ENCODE data around the gene ANXA4.

Gene ANXA4

DNA sequence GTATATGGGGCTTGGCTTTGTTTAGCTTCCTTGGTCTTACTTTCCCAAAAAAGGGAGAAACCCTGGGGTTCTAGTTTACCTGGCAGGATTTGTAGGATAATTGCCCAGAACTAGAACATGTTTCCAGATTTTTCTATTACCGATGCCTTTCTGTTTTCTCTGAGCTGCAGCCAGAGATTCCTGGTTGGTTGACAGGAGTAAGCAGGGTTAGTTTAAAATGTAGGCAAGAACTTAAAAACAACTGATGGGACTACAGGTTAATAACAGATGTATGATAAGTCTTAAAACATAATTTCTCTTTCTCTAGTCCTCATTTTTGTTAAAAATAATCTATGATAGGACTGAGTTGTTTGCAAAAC lies 48.6 kb downstream of the ANXA4 start:
- in situ Hi-C loops (cut with HindIII; ENCODE audit: low sequenced_read_pairs): no loop called here
- no peak overlapping the region for H3K4me3 ChIP-seq (ENCODE audit: low read depth, low read length)
- TF ChIP-seq, protein P1, sequence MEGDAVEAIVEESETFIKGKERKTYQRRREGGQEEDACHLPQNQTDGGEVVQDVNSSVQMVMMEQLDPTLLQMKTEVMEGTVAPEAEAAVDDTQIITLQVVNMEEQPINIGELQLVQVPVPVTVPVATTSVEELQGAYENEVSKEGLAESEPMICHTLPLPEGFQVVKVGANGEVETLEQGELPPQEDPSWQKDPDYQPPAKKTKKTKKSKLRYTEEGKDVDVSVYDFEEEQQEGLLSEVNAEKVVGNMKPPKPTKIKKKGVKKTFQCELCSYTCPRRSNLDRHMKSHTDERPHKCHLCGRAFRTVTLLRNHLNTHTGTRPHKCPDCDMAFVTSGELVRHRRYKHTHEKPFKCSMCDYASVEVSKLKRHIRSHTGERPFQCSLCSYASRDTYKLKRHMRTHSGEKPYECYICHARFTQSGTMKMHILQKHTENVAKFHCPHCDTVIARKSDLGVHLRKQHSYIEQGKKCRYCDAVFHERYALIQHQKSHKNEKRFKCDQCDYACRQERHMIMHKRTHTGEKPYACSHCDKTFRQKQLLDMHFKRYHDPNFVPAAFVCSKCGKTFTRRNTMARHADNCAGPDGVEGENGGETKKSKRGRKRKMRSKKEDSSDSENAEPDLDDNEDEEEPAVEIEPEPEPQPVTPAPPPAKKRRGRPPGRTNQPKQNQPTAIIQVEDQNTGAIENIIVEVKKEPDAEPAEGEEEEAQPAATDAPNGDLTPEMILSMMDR (IDR thresholded peaks at IDR 0.05; ENCODE audit: low read depth, low read length, missing control alignments): no peak
- DNase-seq (ENCODE audit: low read depth): no peak

DNA sequence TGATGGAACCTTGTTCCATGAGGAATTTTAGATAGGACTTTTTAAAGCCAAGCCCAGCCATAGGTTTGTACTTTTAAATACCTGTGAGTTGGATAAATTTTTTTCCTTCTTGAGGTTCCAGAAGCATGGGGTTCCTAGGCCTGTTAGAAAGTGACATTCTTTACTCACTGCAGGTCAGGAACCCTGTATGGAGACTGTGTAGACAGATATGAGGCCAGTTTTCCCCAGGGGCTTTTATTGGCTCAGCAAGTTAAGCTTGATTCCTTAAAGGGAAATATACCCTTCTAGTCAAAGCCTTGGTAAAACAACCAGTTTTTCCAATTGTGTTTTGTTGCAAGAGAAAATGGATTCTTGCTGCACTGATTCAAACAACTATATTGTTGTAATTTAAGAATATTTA lies 49.1 kb downstream of the ANXA4 start:
- no peak for DNase-seq (ENCODE audit: low read depth)
- H3K4me3 ChIP-seq (ENCODE audit: low read depth, low read length): no peak overlapping the region
- in situ Hi-C loops (cut with HindIII; ENCODE audit: low sequenced_read_pairs): no loop called here
- TF ChIP-seq, protein P1 (IDR thresholded peaks at IDR 0.05; ENCODE audit: low read depth, low read length, missing control alignments): no peak

DNA sequence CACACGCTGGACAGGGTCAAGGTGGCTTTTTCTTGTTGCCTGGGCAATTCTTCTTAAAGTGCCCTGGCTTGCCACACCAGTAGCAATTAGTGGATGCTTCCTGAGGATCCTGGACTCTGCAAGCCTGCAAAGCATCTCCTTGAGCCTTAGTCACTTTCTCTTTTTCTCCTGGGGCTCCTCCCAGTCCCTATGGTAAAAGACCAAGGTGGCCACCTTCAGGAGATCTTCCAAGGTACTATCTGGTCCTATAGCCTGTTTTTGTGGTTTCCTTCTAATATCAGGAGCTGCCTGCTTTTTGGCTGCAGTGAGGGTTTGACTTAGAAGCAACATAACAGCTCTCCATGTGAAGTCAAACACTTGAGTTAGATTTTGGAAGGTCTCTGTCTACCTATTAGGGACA lies 54.2 kb downstream of the ANXA4 start:
- TF ChIP-seq, protein P1 (IDR thresholded peaks at IDR 0.05; ENCODE audit: low read depth, low read length, missing control alignments): no peak
- in situ Hi-C loops (cut with HindIII; ENCODE audit: low sequenced_read_pairs): no loop called here
- H3K4me3 ChIP-seq (ENCODE audit: low read depth, low read length): no peak overlapping the region
- DNase-seq (ENCODE audit: low read depth): no peak

DNA sequence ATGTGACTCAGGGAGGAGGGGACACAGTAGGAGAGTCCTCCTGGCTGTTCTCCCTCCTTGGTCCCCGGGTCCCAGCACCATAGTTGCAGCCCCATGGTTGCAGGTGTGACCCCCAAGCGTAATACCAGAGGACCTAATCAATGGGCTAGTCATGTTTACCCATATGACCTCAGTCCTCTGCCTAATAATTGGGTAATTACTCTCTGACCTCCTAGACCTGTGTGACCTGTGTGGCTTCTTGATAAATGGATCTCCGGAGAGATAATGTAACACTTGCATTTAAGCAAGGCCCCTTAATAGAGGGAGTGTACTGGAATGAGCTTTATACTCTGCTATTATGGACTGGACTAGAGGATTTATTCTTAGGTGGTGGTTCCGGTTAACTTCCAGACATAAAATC lies 55.3 kb downstream of the ANXA4 start:
- in situ Hi-C loops (cut with HindIII; ENCODE audit: low sequenced_read_pairs): no loop called here
- no peak overlapping the region for H3K4me3 ChIP-seq (ENCODE audit: low read depth, low read length)
- no peak for DNase-seq (ENCODE audit: low read depth)
- TF ChIP-seq, protein P1 (IDR thresholded peaks at IDR 0.05; ENCODE audit: low read depth, low read length, missing control alignments): no peak

DNA sequence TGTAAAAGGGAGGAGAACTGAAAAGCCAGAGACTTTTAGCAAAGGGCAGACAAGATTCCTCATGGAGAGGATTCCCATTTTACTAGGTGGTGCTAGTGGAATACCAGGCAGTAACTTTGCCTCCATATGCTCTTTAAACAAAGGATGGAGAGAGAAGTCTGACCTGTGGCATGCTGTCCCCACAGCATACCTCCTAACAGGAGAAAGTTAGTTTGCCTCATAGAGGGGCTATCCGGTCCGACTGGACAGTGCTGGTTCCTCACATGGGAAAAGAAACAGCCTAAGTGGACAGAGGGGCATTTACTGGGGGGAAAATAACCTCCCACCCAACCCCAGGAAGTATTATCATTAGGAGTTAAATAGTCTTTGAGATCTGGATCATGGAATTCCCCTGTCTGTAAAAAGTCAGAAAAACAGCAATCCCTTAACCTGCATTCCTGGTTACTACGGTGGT lies 55.9 kb downstream of the ANXA4 start:
- H3K4me3 ChIP-seq (ENCODE audit: low read depth, low read length): peak overlapping the region; percentile 29
- in situ Hi-C loops (cut with HindIII; ENCODE audit: low sequenced_read_pairs): no loop called here
- TF ChIP-seq, protein P1 (IDR thresholded peaks at IDR 0.05; ENCODE audit: low read depth, low read length, missing control alignments): no peak
- peak; percentile 15 for DNase-seq (ENCODE audit: low read depth)

DNA sequence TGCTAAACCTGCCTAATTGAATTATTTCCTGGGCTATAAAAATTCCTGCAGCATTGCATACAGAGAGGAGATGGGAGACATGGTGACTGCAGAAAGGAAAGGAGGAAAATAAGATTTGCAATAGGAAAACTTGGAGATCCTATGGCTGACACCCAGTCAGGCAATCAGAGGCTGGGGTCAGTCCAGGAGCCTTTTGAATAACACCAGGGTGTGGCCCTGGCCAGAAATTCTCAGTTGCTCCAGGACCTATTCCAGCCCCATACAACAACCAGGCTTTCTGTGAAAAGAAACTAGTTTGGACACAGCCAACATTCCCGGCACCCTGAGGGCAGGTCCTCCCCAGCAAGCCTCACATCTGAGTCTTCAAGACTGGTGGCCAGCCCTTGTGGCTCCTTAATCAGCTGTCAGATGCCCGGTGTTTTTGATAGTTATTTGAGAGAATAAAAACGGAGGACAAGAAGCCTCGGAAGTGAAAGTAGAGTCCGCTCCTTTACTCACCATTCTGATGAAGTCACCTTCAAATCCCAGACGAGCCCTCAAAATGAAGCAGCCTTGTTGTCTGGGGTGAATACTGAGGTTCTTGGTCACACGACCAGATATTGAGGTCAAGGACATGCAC lies 56.5 kb downstream of the ANXA4 start:
- in situ Hi-C loops (cut with HindIII; ENCODE audit: low sequenced_read_pairs): no loop called here
- peak; percentile 6 for DNase-seq (ENCODE audit: low read depth)
- TF ChIP-seq, protein P1 (IDR thresholded peaks at IDR 0.05; ENCODE audit: low read depth, low read length, missing control alignments): no peak
- peak overlapping the region; percentile 29 for H3K4me3 ChIP-seq (ENCODE audit: low read depth, low read length)
